Testis (tissue), 3 donors: ENCODE data around the gene C1orf198. TPM values are rescaled to one million over a fixed set of nuclear protein-coding genes. Genes with fewer than 3 reads are reported as not detected.

Experiments used
- DNase-seq: peaks from one replicate; pipeline ENCODE4 v3.0.0-alpha.2; 2019
- H3K27ac ChIP-seq, 2 donors: fragments of 200-600 bp; sonication (generic); one replicate each; pipeline ENCODE4 v1.5.1; 2019
- H3K27me3 ChIP-seq: fragments of 200-600 bp; sonication (generic); one replicate; pipeline ENCODE4 v1.5.1; 2019
- H3K36me3 ChIP-seq: fragments of 200-600 bp; sonication (generic); one replicate; pipeline ENCODE4 v1.5.1; 2017; ENCODE audit warnings: low read depth; ENCODE audit errors: missing control alignments
- H3K4me1 ChIP-seq: fragments of 200-600 bp; sonication (generic); one replicate; pipeline ENCODE4 v1.5.1; 2019
- H3K4me3 ChIP-seq, 2 donors: fragments of 200-600 bp; sonication (generic); one replicate each; pipeline ENCODE4 v1.5.1; 2017 to 2019
- H3K9me3 ChIP-seq: fragments of 200-600 bp; sonication (generic); one replicate; pipeline ENCODE4 v1.5.1; 2017
- CTCF ChIP-seq, 3 experiments: fragments of 450-650 bp in 2 of 3; fragments of 200-600 bp in 1 of 3; sonication (generic) in 1 of 3; IDR thresholded peaks; one replicate each; pipeline ENCODE4 v1.5.1; 2016 to 2019; ENCODE audit warnings: antibody characterized with exemption in 3 of 3, mild to moderate bottlenecking in 2 of 3, moderate library complexity in 1 of 3
- POLR2A ChIP-seq: fragments of 450-650 bp; IDR thresholded peaks from one replicate; pipeline ENCODE4 v1.6.1; 2017; ENCODE audit warnings: antibody characterized with exemption, mild to moderate bottlenecking, moderate library complexity
- WGBS, 2 donors: methylation state at CpG; one replicate each; pipeline ENCODE4 v1.1.5; 2018; 5-methylcytosine and 5-hydroxymethylcytosine counted together
- intact Hi-C: fragments of 100-400 bp; cut with DNase I; formaldehyde crosslinking; loops from one replicate; pipeline ENCODE4 v1.15.1; 2023; ENCODE audit warnings: low total_unique reads
- polyA plus RNA-seq: library from polyadenylated mRNA; stranded (reverse); fragments of 350-450 nt; fragmentation: Illumina TruSeq; extraction: RNeasy Lipid Tissue Mini Kit (QIAGEN cat#74804); gene quantifications from one replicate; pipeline ENCODE4 v1.2.3, GENCODE V29; 2014; ENCODE audit warnings: low read depth, low replicate concordance; ENCODE audit not compliant: insufficient read depth
- total RNA-seq, 2 donors: library from RNA; depleted of rRNA; stranded (reverse); fragments of >200 nt; gene quantifications; one replicate each; pipeline ENCODE4 v1.2.3, GENCODE V29; 2016

C1orf198 gene
- total and polyA plus RNA-seq, 3 donors from 2014 or later = 14.6 to 26.6 (median 20.2) TPM

DNA sequence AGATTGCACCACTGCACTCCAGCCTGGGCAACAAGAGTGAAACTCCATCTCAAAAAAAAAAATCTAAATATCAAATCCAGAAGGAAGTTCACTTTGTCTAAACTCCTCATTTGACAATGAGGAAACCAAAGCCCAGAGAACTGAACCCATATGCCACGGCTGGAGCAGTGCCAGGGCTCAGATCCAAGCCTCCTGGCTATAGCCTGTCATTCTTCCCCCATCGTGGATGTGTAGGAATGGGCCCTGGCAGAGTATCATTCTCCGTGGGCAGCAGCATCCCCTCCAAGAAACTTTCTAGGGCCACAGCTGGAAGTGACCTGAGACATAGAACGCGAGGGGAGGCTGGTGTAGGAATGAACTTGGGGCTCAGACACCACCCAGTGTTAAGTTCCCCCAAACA is 73.9 kb downstream of the C1orf198 start:
- Histone ChIP-seq H3K36me3 (no peaks in the 10 kb centered on the region), H3K4me1 (no peaks in the 10 kb centered on the region), H3K9me3 (no peaks in the 10 kb centered on the region), H3K27me3 (no peaks in the 10 kb centered on the region), H3K27ac (no peak overlapping the region), H3K4me3 (no peak overlapping the region)
- intact Hi-C loops = no loop called here
- TF ChIP-seq CTCF (IDR thresholded peaks at IDR 0.05) (no peak), POLR2A (no peak)
- 62 to 72% methylated on average over 5 of the region's 5 CpGs for WGBS, 2 donors
- no peak for DNase-seq

DNA sequence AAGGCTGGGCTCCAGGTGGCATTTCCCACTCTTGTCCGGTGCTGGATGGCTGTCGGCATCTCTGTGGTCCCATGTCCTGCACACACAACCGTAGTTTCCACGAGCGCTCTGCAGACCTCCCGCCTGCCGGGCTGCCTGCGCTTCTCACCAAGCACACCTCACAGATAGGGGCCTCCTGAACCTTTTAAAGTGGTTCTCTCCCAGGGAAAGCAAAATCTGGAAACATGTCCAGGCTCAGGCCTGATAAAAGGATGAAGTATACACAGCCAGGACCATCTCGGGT is 74.9 kb downstream of the C1orf198 start:
- H3K9me3 ChIP-seq = no peaks in the 10 kb centered on the region
- H3K27ac ChIP-seq = no peak overlapping the region
- H3K36me3 ChIP-seq = no peaks in the 10 kb centered on the region
- no peak for TF ChIP-seq CTCF (IDR thresholded peaks at IDR 0.05)
- no peaks in the 10 kb centered on the region for H3K4me1 ChIP-seq
- WGBS, 2 donors = 89 to 93% methylated on average over 9 of the region's 9 CpGs
- H3K27me3 ChIP-seq = no peaks in the 10 kb centered on the region
- no peak for DNase-seq
- no peak overlapping the region for H3K4me3 ChIP-seq
- intact Hi-C loops = no loop called here

DNA sequence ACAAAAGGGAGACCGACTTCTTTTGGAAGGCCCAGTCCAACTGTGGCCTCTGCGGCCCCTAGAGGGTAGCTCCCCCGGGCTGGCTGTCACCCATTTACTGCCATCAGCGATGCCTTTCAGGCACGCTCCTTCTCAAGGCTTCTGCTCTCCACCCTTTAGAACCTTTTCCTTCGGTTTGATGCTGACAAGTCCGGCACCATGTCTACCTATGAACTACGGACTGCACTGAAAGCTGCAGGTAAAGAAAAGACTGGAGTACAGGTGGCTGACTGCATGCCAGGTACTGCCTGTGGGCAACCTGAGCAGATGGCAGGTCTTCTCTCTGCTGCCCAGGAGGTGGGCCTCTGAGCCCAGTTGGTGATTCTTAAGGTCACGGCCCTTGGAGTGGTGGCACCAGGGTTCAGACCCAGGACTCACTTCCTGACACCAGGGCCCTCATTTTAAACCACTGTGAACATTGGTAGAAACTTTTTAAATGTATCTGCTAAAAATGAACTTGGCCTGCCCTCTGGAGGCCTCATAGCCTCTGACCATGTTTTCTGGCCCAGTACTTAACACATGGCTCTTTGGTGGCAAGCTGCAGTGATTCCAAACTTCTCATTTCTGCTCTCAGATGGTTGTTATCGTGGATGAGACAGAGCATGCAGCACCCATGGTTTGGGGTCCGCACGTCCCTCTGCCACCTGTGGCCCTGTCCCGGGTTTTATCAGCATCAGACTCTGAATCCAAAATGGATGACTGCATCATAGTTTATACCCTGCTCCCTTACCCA is 75.4 kb downstream of the C1orf198 start:
- no peak for TF ChIP-seq POLR2A
- no peak for TF ChIP-seq CTCF (IDR thresholded peaks at IDR 0.05)
- intact Hi-C loops = no loop called here
- Histone ChIP-seq H3K36me3 (no peaks in the 10 kb centered on the region), H3K4me3 (no peak overlapping the region), H3K27ac (no peak overlapping the region), H3K27me3 (no peaks in the 10 kb centered on the region), H3K9me3 (no peaks in the 10 kb centered on the region), H3K4me1 (no peaks in the 10 kb centered on the region)
- 91 to 95% methylated on average over 11 to 13 of the region's 13 CpGs for whole genome bisulfite sequencing, 2 donors
- no peak for DNase-seq

- Histone ChIP-seq H3K4me3 (no peak overlapping the region), H3K27ac (no peak overlapping the region), H3K9me3 (no peaks in the 10 kb centered on the region), H3K27me3 (no peaks in the 10 kb centered on the region), H3K36me3 (no peaks in the 10 kb centered on the region), H3K4me1 (no peaks in the 10 kb centered on the region)
- no peak for DNase-seq
- intact Hi-C loops = no loop called here
- TF ChIP-seq CTCF (IDR thresholded peaks at IDR 0.05) (no peak), POLR2A (no peak)
- WGBS, 2 donors = 81 to 89% methylated on average over 5 of the region's 5 CpGs
Measured at GRCh38 chr1:230791986-230792564, 76.2 kb downstream of the C1orf198 start.

- intact Hi-C loops = no loop called here
- H3K4me3 ChIP-seq = no peak overlapping the region
- no peak overlapping the region for H3K27ac ChIP-seq
Measured at GRCh38 chr1:230790026-230790425, 78.3 kb downstream of the C1orf198 start.

More at GRCh38 chr1:230790026-230790425, 78.3 kb downstream of the C1orf198 start:
- no peak for DNase-seq
- no peaks in the 10 kb centered on the region for H3K9me3 ChIP-seq
- no peak for TF ChIP-seq CTCF (IDR thresholded peaks at IDR 0.05)
- no peak for TF ChIP-seq POLR2A
- WGBS, 2 donors = 80 to 84% methylated on average over 5 of the region's 5 CpGs
- H3K27me3 ChIP-seq = no peaks in the 10 kb centered on the region
- H3K4me1 ChIP-seq = no peaks in the 10 kb centered on the region
- no peaks in the 10 kb centered on the region for H3K36me3 ChIP-seq
